ENCODE data around the gene MYT1.

GRCh38 chr20:64166721-64167615 is 2.7 kb downstream of the MYT1 start:
- TF ChIP-seq JUND (IDR thresholded peaks at IDR 0.05): no peak
- TF ChIP-seq POLR2A (IDR thresholded peaks at IDR 0.05; ENCODE audit: borderline replicate concordance, extremely low read depth, insufficient read depth, insufficient read length): no peak
- TF ChIP-seq SIN3A (IDR thresholded peaks at IDR 0.05; ENCODE audit: low read depth): no peak
- TF ChIP-seq SP1 (IDR thresholded peaks at IDR 0.05; ENCODE audit: low read depth): no peak
- TF ChIP-seq POLR2AphosphoS5 (IDR thresholded peaks at IDR 0.05; ENCODE audit: low read depth, low read length): no peak
- no peak for TF ChIP-seq YY1 (IDR thresholded peaks at IDR 0.05; ENCODE audit: extremely low read depth, insufficient replicate concordance, low read depth, low read length)
- no peak for TF ChIP-seq CTCF (IDR thresholded peaks at IDR 0.05 in 2 of 3, conservative IDR thresholded peaks at IDR 0.05 in 1 of 3; ENCODE audit: borderline replicate concordance in 1 of 3, insufficient read depth in 1 of 3, low read depth in 2 of 3, low read length in 2 of 3)
- TF ChIP-seq SRF (IDR thresholded peaks at IDR 0.05; ENCODE audit: low read depth): no peak
- TF ChIP-seq ZBTB33 (IDR thresholded peaks at IDR 0.05; ENCODE audit: extremely low read depth, insufficient replicate concordance, low read length): no peak

Data from HCT116 (cell line).